Measurements from ENCODE around the gene FRAT1.

- TF ChIP-seq ZNF382 (CRISPR knock-in tag; IDR thresholded peaks at IDR 0.05; ENCODE audit: borderline replicate concordance) = no peak
- no peak for TF ChIP-seq U2AF2 (IDR thresholded peaks at IDR 0.05; ENCODE audit: low read depth, low read length)
- TF ChIP-seq PPARG (CRISPR knock-in tag; conservative IDR thresholded peaks at IDR 0.05) = no peak
- no peak for TF ChIP-seq EZH2 (conservative IDR thresholded peaks at IDR 0.05; ENCODE audit: low read depth, low read length)
- no peak for TF ChIP-seq SNAPC4 (CRISPR knock-in tag; IDR thresholded peaks at IDR 0.05)
- no peak for TF ChIP-seq ATF2 (CRISPR knock-in tag; IDR thresholded peaks at IDR 0.05)
- no peak for TF ChIP-seq ZNF776 (CRISPR knock-in tag; IDR thresholded peaks at IDR 0.05)
- no peak for TF ChIP-seq NFYB (CRISPR knock-in tag; IDR thresholded peaks at IDR 0.05)
- no peak for TF ChIP-seq CHD2 (IDR thresholded peaks at IDR 0.05; ENCODE audit: low read depth, low read length)
- no peak for TF ChIP-seq GABPB1 (CRISPR knock-in tag; IDR thresholded peaks at IDR 0.05)
- TF ChIP-seq ZNF512 (CRISPR knock-in tag; IDR thresholded peaks at IDR 0.05) = no peak
- no peak for TF ChIP-seq MTF2 (CRISPR knock-in tag; IDR thresholded peaks at IDR 0.05; ENCODE audit: borderline replicate concordance)
- no peak for TF ChIP-seq ZFP82 (CRISPR knock-in tag; IDR thresholded peaks at IDR 0.05; ENCODE audit: borderline replicate concordance)
These were observed 10.7 kb downstream of the FRAT1 start for GRCh38 chr10:97329766-97330165.

Data from HepG2 (cell line).